GM12878 (cell line): Measurements from ENCODE around the gene ANKS1A. TPM values are rescaled to one million over a fixed set of nuclear protein-coding genes. Genes with fewer than 3 reads are reported as not detected.

Source experiments
- ATAC-seq: fragments of 200-7000 bp; cut with Tn5 transposase; 3 replicates; pipeline ENCODE4 v1.9.1; 2020; ENCODE audit warnings: mild to moderate bottlenecking, moderate library complexity
- BruUV-seq: library from RNA; stranded (reverse); fragments of 400-500 nt; replicated peaks from 2 replicates; lab custom pipeline; 2021; lab: Mats Ljungman, UMichigan
- CTCF ChIA-PET: fragments of 300-600 bp; sonication (Branson Sonifier 250); formaldehyde crosslinking; extraction: SDS; loops from one replicate; lab custom pipeline; 2021; ENCODE audit warnings: inconsistent platforms; lab: Yijun Ruan, JAX
- POLR2A ChIA-PET: fragments of 350-600 bp; formaldehyde crosslinking; extraction: SDS; loops from one replicate; lab custom pipeline; 2021; ENCODE audit warnings: inconsistent platforms; lab: Charles Lee
- RAD21 ChIA-PET: fragments of 300-600 bp; sonication (Branson Sonifier 250); formaldehyde crosslinking; loops from one replicate; lab custom pipeline; 2023; ENCODE audit warnings: antibody characterized with exemption; ENCODE audit not compliant: unreplicated experiment; lab: Charles Lee
- SMC1A ChIA-PET: fragments of 300-600 bp; sonication (Branson Sonifier 250); formaldehyde crosslinking; loops from one replicate; lab custom pipeline; 2023; ENCODE audit not compliant: unreplicated experiment, uncharacterized antibody; lab: Charles Lee
- DNase-seq: peaks from one replicate; pipeline ENCODE4 v3.0.0-alpha.2; 2011; ENCODE audit warnings: low read depth, low spot score
- FAIRE-seq: peaks from 3 replicates; lab custom pipeline; 2011; peaks lifted over from hg19 to GRCh38; lab: Jason Lieb, UNC
- H2AFZ ChIP-seq: 2 replicates; pipeline ENCODE4 v1.6.0; 2011; ENCODE audit warnings: low read depth, low read length, control low read depth; ENCODE audit not compliant: control insufficient read depth
- H3K27ac ChIP-seq: 2 replicates; pipeline ENCODE4 v1.5.1; 2011; ENCODE audit warnings: control low read depth; ENCODE audit not compliant: control insufficient read depth, insufficient read depth
- H3K27me3 ChIP-seq, 2 experiments: replicated peaks in 1 of 2; 2 replicates each; pipeline versions ENCODE4 v1.6.0 to v1.6.1; 2011; ENCODE audit warnings: low read length in 1 of 2; ENCODE audit not compliant: control insufficient read depth in 2 of 2, insufficient read depth in 2 of 2
- H3K36me3 ChIP-seq, 2 experiments: 2 replicates each; pipeline ENCODE4 v1.5.1; 2011; ENCODE audit warnings: low read length in 1 of 2; ENCODE audit not compliant: control insufficient read depth in 2 of 2, insufficient read depth in 2 of 2
- H3K4me1 ChIP-seq: 2 replicates; pipeline ENCODE4 v1.6.1; 2011; ENCODE audit warnings: mild to moderate bottlenecking, low read length, moderate library complexity, mixed read lengths; ENCODE audit not compliant: control insufficient read depth, insufficient read depth
- H3K4me2 ChIP-seq: 2 replicates; pipeline ENCODE4 v1.6.0; 2011; ENCODE audit warnings: control low read depth; ENCODE audit not compliant: control insufficient read depth, insufficient read depth
- H3K4me3 ChIP-seq: fragments of 200-600 bp; sonication (generic); 2 replicates; pipeline ENCODE4 v1.5.1; 2016
- H3K79me2 ChIP-seq: 2 replicates; pipeline ENCODE4 v1.6.0; 2011; ENCODE audit warnings: low read length; ENCODE audit not compliant: control insufficient read depth, insufficient read depth
- H3K9ac ChIP-seq: 2 replicates; pipeline ENCODE4 v1.8.0; 2011; ENCODE audit warnings: low read length, control low read depth, mixed read lengths; ENCODE audit not compliant: control insufficient read depth, insufficient read depth
- H3K9me3 ChIP-seq: replicated peaks from 3 replicates; pipeline ENCODE4 v1.5.1; 2011; ENCODE audit warnings: mild to moderate bottlenecking, low read length; ENCODE audit not compliant: control insufficient read depth, insufficient read depth
- H4K20me1 ChIP-seq: 2 replicates; pipeline ENCODE4 v1.6.0; 2011; ENCODE audit not compliant: control insufficient read depth, insufficient read depth
- CBX3 ChIP-seq: fragments of 200-600 bp; sonication (generic); IDR thresholded peaks from 2 replicates; pipeline ENCODE4 v1.6.1; 2016; ENCODE audit warnings: low read depth, borderline replicate concordance
- EP300 ChIP-seq, 2 experiments: fragments of 150-350 bp in 1 of 2; IDR thresholded peaks; 2 replicates each; pipeline ENCODE4 v1.6.1; 2011 to 2012; ENCODE audit warnings: low read depth in 2 of 2, low read length in 2 of 2, borderline replicate concordance in 1 of 2, improper control_type of control experiment in 1 of 2, inconsistent platforms in 1 of 2; ENCODE audit not compliant: control insufficient read depth in 1 of 2
- ESRRA ChIP-seq: IDR thresholded peaks from 2 replicates; pipeline ENCODE4 v1.6.1; 2012; ENCODE audit warnings: mild to moderate bottlenecking, low read length, improper control_type of control experiment
- GABPA ChIP-seq: IDR thresholded peaks from 2 replicates; pipeline ENCODE4 v1.6.1; 2014; ENCODE audit warnings: antibody characterized with exemption, low read depth, mild to moderate bottlenecking, inconsistent platforms
- GATAD2B ChIP-seq: fragments of 450-650 bp; conservative IDR thresholded peaks from 2 replicates; pipeline ENCODE4 v1.6.1; 2017; ENCODE audit warnings: low read depth, mild to moderate bottlenecking, moderate library complexity
- IKZF1 ChIP-seq: fragments of 450-650 bp; conservative IDR thresholded peaks from 2 replicates; pipeline ENCODE4 v1.6.1; 2017; ENCODE audit warnings: antibody characterized with exemption, mild to moderate bottlenecking
- JUND ChIP-seq: IDR thresholded peaks from 2 replicates; pipeline ENCODE4 v1.6.1; 2012; ENCODE audit warnings: low read depth, mild to moderate bottlenecking, low read length, improper control_type of control experiment, moderate library complexity
- NFYA ChIP-seq: IDR thresholded peaks from 2 replicates; pipeline ENCODE4 v1.6.1; 2011; ENCODE audit warnings: low read depth, mild to moderate bottlenecking, low read length, improper control_type of control experiment, borderline replicate concordance
- NRF1 ChIP-seq: conservative IDR thresholded peaks from 2 replicates; pipeline ENCODE4 v1.6.1; 2011; ENCODE audit warnings: mild to moderate bottlenecking, low read depth, low read length, improper control_type of control experiment
- PRDM15 ChIP-seq: fragments of 450-650 bp; formaldehyde crosslinking; IDR thresholded peaks from 2 replicates; pipeline ENCODE4 v1.4.0; 2020; ENCODE audit warnings: mild to moderate bottlenecking, moderate library complexity
- RAD51 ChIP-seq: fragments of 450-650 bp; IDR thresholded peaks from 2 replicates; pipeline ENCODE4 v1.6.1; 2016; ENCODE audit warnings: moderate library complexity, mild to moderate bottlenecking, inconsistent platforms
- RELA ChIP-seq: fragments of 450-650 bp; IDR thresholded peaks from 2 replicates; pipeline ENCODE4 v1.8.0; 2014; ENCODE audit warnings: borderline replicate concordance; ENCODE audit not compliant: partially characterized antibody
- RFX5 ChIP-seq: IDR thresholded peaks from 2 replicates; pipeline ENCODE4 v1.6.1; 2011; ENCODE audit warnings: low read depth, low read length, improper control_type of control experiment
- SPI1 ChIP-seq: IDR thresholded peaks from 2 replicates; pipeline ENCODE4 v1.6.1; 2011; ENCODE audit warnings: low read depth, mild to moderate bottlenecking, low read length, moderate library complexity, borderline replicate concordance; ENCODE audit not compliant: insufficient read depth
- YBX1 ChIP-seq: fragments of 450-650 bp; IDR thresholded peaks from 2 replicates; pipeline ENCODE4 v1.6.1; 2016; ENCODE audit warnings: antibody characterized with exemption
- ZBTB40 ChIP-seq: fragments of 450-650 bp; IDR thresholded peaks from 2 replicates; pipeline ENCODE4 v1.6.1; 2016; ENCODE audit warnings: mild to moderate bottlenecking, moderate library complexity, borderline replicate concordance
- ZNF274 ChIP-seq: IDR thresholded peaks from one replicate; pipeline ENCODE4 v1.8.0; 2011; ENCODE audit not compliant: insufficient read length, insufficient read depth
- WGBS: methylation state at CpG from one replicate; pipeline ENCODE4 v1.1.6; 2016; ENCODE audit warnings: low lambda C conversion rate; ENCODE audit not compliant: insufficient replicate concordance, insufficient coverage; ENCODE audit errors: missing lambda C conversion rate; 5-methylcytosine and 5-hydroxymethylcytosine counted together
- in situ Hi-C: fragments of 300-500 bp; cut with MboI; formaldehyde crosslinking; loops from 9 replicates; pipeline ENCODE4 v1.14.3; 2018; ENCODE audit warnings: mixed read lengths
- intact Hi-C: fragments of 100-400 bp; cut with micrococcal nuclease; formaldehyde crosslinking; loops from one replicate; pipeline ENCODE4 v1.14.2; 2022; ENCODE audit not compliant: unreplicated experiment
- polyA plus RNA-seq, 11 experiments: library from polyadenylated mRNA; depleted of rRNA in 4 of 11; unstranded in 6 of 11; stranded (reverse) in 5 of 11; fragments of >200 nt; fragmentation: Nextera tagmentation in 4 of 11; fragmentation: Illumina TruSeq in 1 of 11; extraction: Ambion mirVana in 4 of 11; extraction: Trizol in 1 of 11; gene quantifications; 1 replicate in 1 of 11; 2 replicates in 10 of 11; pipeline versions ENCODE4 v1.2.1 to v1.2.3, GENCODE V29; 2011 to 2016; ENCODE audit warnings: inconsistent platforms in 2 of 11, missing spikeins in 2 of 11, low read depth in 1 of 11
- total RNA-seq, 4 experiments: library from RNA; depleted of rRNA in 3 of 4; stranded (reverse); fragments of >200 nt in 3 of 4; fragmentation: Illumina TruSeq in 1 of 4; extraction: Trizol in 1 of 4; gene quantifications; 2 replicates each; pipeline versions ENCODE4 v1.2.1 to v1.2.3, GENCODE V29; 2013 to 2021

The ANKS1A gene
- total and polyA plus RNA-seq, 10 of the 15 experiments (the other 5 are each of a cell fraction or from before 2014, with no cell fraction given), result 0.60 to 7.0 (median 3.0) TPM

GRCh38 chr6:35136185-35136584 is 247.1 kb downstream of the ANKS1A start:
- BruUV-seq, result no TSS peak
- ChIA-PET RAD21 (interaction anchor here (1.3 kb wide), 1 partner anchor 149 kb away, joined by 11 read pairs; no protein-coding TSS in a partner anchor), CTCF (interaction anchor here (0.6 to 4.5 kb wide), 4 partner anchors 30 to 167 kb away, joined by 3 to 34 read pairs (median 10); no protein-coding TSS in a partner anchor), SMC1A (interaction anchor here (0.6 to 1.4 kb wide), 4 partner anchors 20 to 721 kb away, joined by 3 to 4 read pairs (median 3); no protein-coding TSS in a partner anchor), POLR2A (interaction anchor here (0.7 kb wide), 2 partner anchors 150 to 993 kb away, joined by 3 to 4 read pairs; no protein-coding TSS in a partner anchor)
- Histone ChIP-seq H3K27ac (no peak overlapping the region), H3K4me3 (no peak overlapping the region), H3K9me3 (no peaks in the 10 kb centered on the region), H3K4me1 (peaks cover 3% of the 10 kb centered on the region; the same call in 1 of the 2 replicates), H2AFZ (peak overlapping the region; percentile 39), H3K79me2 (no peaks in the 10 kb centered on the region), H4K20me1 (no peaks in the 10 kb centered on the region), H3K27me3 (no peaks in the 10 kb centered on the region), H3K4me2 (no peak overlapping the region), H3K9ac (no peak overlapping the region), H3K36me3 (no peaks in the 10 kb centered on the region)
- intact Hi-C loops (no loop called here), in situ Hi-C loops (loop anchor here (5.0 to 10.0 kb wide), 2 partner anchors 149 to 681 kb away; no protein-coding TSS in a partner anchor)
- WGBS, result 12% methylated on average over 3 of the region's 4 CpGs
- FAIRE-seq, result no peak
- DNase-seq, result no peak
- ATAC-seq, result peak; percentile 56
- TF ChIP-seq NFYA (no peak), GABPA (no peak), RAD51 (no peak), RFX5 (no peak), ESRRA (no peak), ZNF274 (no peak), YBX1 (no peak), JUND (no peak), CBX3 (no peak), ZBTB40 (no peak), GATAD2B (no peak), NRF1 (no peak), RELA (no peak), EP300 (IDR thresholded peaks at IDR 0.05; ENCODE audit: borderline replicate concordance in 1 of 2, control insufficient read depth in 1 of 2, low read depth in 2 of 2, low read length in 2 of 2) (no peak), SPI1 (no peak), IKZF1 (no peak), PRDM15 (no peak)
